DMS114 treated with DMSO at 0.1 percent for 48 hours (cell line): Measurements from ENCODE around the gene CTCF.
A peak's percentile ranks its signal among the peaks of the same experiment; 100 is the strongest.

Source experiments
- DNase-seq: peaks from one replicate; lab custom pipeline; 2025; ENCODE audit not compliant: unreplicated experiment; lab: John Stamatoyannopoulos, UW

The CTCF gene

GRCh38 chr16:67548265-67549126 is 13.8 kb upstream of the CTCF start:
- DNase-seq = no peak

GRCh38 chr16:67549240-67549639 is 13.1 kb upstream of the CTCF start:
- DNase-seq = no peak

GRCh38 chr16:67549936-67550335 is 12.4 kb upstream of the CTCF start:
- no peak for DNase-seq

GRCh38 chr16:67551091-67551490 is 11.2 kb upstream of the CTCF start:
- no peak for DNase-seq

- DNase-seq = no peak
These were observed 10.4 kb upstream of the CTCF start for GRCh38 chr16:67551972-67552371.

- DNase-seq = no peak
These were observed 9.8 kb upstream of the CTCF start for GRCh38 chr16:67552476-67552875.

GRCh38 chr16:67555795-67556212 is 6.5 kb upstream of the CTCF start:
- DNase-seq = no peak

GRCh38 chr16:67558859-67559258 is 3.5 kb upstream of the CTCF start:
- no peak for DNase-seq

GRCh38 chr16:67560827-67561342 is 1.4 kb upstream of the CTCF start:
- no peak for DNase-seq

GRCh38 chr16:67561501-67561823 is 864 bp upstream of the CTCF start:
- DNase-seq = no peak

GRCh38 chr16:67561824-67562525 is 351 bp upstream of the CTCF start:
- DNase-seq = peak; percentile 92

- no peak for DNase-seq
These were observed 787 bp downstream of the CTCF start for GRCh38 chr16:67562918-67563707.

- DNase-seq = peak; percentile 52
These were observed 1.6 kb downstream of the CTCF start for GRCh38 chr16:67563708-67564468.

- DNase-seq = no peak
These were observed 3.3 kb downstream of the CTCF start for GRCh38 chr16:67565470-67566100.

- no peak for DNase-seq
These were observed 9.1 kb downstream of the CTCF start for GRCh38 chr16:67571464-67571863.

GRCh38 chr16:67571981-67572431 is 9.7 kb downstream of the CTCF start:
- no peak for DNase-seq

GRCh38 chr16:67579686-67580085 is 17.4 kb downstream of the CTCF start:
- no peak for DNase-seq

- no peak for DNase-seq
These were observed 17.9 kb downstream of the CTCF start for GRCh38 chr16:67580202-67580601.

GRCh38 chr16:67593288-67593687 is 31.0 kb downstream of the CTCF start:
- DNase-seq = no peak

GRCh38 chr16:67593701-67594100 is 31.4 kb downstream of the CTCF start:
- DNase-seq = no peak
